GM19238 (cell line): Measurements from ENCODE around the gene TP53TG5.
"Not testable (repeated sequence)": the region's sequence is repeated elsewhere in the genome, so short reads cannot be mapped to it uniquely, and the experiment has no call there.

Experiments
- DNase-seq: peaks from one replicate; pipeline ENCODE4 v3.0.0; 2011; ENCODE audit warnings: low spot score; ENCODE audit not compliant: insufficient read length

TP53TG5 gene

GRCh38 chr20:45366631-45367030, 11.5 kb downstream of the TP53TG5 start:
- DNase-seq: no peak

- DNase-seq: no peak
These were observed 11.9 kb downstream of the TP53TG5 start for GRCh38 chr20:45366192-45366591.

DNA sequence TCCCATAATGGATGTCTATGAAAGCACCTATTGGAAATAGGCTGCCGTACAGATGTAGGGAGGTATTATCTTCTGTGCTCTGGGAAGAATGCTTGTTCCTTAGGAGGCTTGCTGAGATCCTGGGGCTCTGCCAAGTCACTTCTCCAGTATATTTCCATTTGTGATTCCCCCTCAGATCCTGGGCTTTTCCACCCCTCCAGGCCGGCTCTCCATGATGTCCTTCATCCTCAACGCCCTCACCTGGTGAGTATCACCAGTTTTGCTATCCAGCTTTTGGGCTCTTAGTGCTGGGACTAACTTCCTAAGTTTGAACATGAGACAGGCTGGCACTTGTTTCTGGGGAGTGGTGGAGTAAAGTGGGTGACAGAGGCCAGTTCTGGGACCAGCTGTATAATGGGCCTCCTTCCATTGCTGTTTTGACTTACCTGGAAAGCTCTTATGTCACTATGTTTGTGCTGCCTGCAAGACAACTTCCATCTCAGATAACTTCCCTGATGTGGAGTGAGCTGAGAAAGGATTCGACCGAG, 12.6 kb downstream of the TP53TG5 start:
- DNase-seq: no peak

- DNase-seq: no peak
These were observed 14.3 kb downstream of the TP53TG5 start for GRCh38 chr20:45363611-45364492.

GRCh38 chr20:45362804-45363610, 15.1 kb downstream of the TP53TG5 start, which contains the start of gene SYS1:
SYS1 (plus strand) TSS chr20:45363156; CDS start chr20:45363532, 376 bp downstream.
- peak; percentile 87 for DNase-seq

- no peak for DNase-seq
These were observed 16.3 kb downstream of the TP53TG5 start for GRCh38 chr20:45361793-45362192.

- DNase-seq: no peak
These were observed 18.5 kb downstream of the TP53TG5 start for GRCh38 chr20:45359406-45360148.

DNA sequence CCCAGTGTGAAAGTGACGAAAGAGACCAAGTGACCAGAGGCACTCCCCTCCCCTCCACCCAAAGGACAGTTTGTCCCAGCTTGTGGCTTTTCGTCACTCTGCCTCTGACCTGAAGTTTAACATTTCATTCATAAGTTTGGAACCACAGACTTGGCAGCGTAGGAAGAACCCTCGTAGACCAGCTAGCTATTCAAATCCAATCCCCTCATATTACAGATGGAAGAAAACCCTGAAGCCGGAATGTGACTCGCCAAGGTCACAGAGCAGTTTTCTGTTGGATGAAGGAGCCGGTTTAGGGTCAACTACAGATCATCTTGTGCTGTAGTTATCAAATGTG, 19.1 kb downstream of the TP53TG5 start:
- no peak for DNase-seq

DNA sequence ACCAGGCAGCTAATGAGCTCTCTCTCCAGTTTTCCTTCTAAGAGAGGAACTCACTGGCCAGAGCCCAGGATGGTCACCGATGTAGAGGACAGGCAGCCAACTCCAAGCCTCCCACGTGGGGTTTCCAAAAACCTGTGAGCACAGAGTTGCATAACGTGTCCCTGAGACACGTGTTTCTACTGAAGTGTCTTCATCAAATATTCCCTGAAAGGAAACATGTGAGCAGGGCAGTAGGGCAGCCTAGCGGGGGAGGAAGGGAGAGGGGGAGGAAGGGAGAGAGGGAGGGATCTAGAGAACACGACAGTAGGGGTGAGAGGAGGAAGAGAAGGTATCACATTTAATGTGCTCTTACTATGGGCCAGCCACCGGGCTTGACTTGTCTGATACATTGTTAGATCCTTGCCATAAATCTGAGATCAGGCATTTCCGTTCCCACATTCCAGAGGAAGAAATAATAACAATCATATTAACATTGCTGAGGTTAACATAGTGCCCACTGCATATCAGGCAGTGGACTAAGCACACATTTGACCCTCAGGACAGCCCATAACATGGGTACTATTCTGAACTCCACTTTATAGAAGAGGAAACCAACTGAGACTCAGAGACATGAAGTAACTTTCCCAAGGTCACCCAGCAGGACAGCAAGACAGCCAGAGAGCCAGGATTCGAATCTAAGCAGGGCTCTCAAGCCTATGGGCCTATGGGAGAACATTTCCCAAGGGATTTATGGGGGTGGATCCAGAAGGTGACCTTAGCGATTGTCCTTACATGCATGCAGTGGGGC, 19.6 kb downstream of the TP53TG5 start:
- no peak for DNase-seq

DNA sequence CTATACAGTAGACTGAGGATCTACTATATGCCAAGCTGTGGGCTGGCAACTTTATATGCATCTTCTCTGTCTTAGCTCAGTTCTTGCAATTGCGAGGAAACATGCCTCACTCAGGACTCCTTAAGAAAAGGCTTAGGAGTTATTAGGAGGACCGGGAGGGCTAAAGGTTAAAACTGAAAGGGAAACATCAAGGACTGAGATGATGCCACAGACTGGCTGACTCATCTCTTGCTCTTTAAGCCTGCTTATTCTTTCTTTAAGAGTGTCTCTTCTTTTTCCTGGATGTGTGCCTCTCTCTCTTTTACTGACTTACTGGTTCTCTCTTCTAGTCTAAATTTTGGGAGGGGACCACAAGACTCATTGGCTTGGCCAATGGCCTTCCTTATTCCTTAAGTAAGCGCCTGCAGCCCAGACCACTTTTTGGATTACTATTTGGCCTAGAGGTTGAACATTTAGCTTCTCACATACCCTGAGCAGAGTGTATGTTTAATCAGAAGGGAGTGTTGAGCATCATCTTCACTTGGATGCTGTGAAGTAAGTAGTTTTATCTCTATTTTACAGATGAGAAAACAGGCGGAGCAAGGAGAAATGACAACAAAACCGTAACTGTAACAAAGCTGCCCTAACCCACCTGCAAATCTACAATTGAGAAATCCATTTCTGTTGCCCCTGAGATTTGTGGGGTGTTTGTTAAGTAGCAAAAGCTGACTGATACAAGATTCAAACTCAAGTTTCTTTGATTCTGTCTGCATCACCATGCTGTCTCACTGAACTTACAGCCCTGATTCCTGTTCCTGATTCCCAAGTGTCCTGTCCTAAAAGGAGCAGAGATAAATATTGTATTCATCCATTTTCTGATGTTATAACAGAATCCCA, 22.7 kb downstream of the TP53TG5 start:
- no peak for DNase-seq

- DNase-seq: no peak
These were observed 23.5 kb downstream of the TP53TG5 start for GRCh38 chr20:45354423-45355208.

GRCh38 chr20:45353746-45354145, 24.4 kb downstream of the TP53TG5 start:
- no peak for DNase-seq

GRCh38 chr20:45352729-45353128, 25.4 kb downstream of the TP53TG5 start:
- no peak for DNase-seq

DNA sequence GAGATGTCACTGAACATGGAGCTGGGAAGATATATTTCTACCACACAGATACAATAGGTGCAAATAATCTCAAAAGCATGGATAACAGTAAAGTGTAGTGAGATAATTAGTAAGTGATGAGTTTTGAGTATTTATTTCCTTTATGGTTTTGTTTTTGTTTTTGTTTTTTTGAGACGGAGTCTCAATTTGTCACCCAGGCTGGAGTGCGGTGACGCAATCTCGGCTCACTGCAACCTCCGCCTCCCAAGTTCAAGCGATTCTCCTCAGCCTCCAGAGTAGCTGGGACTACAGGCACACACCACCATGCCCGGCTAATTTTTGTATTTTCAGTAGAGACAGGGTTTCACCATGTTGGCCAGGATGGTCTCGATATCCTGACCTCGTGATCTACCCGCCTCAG, 27.3 kb downstream of the TP53TG5 start:
- not testable (repeated sequence) for DNase-seq

DNA sequence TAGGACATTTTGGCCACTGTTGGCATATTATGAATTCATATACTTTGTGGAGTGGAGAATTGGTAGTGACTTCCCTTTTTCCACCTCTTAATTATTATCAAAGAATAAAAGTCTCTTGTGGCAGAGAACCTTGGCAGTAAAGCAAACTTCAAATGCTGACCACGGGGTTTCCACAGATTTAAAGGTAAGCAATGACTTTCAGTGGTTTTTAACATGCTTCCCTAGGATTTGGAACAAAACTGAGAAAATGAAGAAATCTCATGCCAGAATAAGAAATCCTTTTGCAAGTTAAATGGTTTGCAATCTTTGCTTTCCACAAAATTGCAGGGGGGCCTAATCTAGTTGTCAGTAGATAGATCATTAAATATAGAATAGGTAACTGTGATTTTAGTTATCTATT, 27.9 kb downstream of the TP53TG5 start:
- no peak for DNase-seq

DNA sequence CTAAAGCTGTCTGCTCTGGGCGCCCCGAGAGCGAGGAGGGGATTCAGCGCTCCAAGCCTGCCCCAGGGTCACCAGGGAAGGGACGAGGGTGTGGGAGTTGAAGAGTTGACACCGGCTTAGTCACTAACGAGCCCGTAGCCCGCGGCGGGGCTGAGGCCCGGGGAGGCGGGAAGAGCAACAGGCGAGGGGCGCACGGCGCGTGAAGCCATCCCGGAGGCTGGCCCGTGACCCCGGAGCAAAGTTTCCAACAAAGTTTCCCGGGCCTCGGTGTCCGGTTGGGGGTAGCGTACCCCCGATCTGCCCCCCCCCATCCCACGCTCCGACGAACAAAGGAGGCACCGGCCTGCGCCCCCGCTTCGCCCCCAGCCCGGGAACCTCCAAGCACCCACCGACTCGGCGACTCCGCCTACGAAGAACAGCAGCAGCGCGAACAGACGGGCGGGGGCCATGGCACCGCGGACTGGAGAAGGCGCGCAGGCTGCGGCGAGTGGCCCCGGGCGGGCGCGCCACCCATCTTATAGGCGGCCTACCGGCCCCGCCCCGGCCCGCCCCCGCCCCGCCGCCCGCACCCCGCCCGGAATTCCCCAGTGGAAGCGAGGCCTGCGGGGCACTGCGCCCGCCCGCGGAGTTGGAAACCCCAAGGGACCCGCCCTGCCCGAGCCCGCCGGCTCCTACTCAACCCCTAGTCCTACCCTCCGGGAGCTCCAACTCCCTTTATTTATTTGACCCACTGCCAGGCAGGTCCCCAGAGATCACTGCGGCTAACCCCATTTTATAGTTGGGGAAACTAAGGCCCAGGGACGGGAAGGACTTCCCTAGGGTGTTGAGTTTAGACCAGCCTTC, 30.0 kb downstream of the TP53TG5 start, which contains the start of gene SDC4:
Gene SDC4, minus strand, starts transcription at position 489 of the 843 bp plus-strand sequence. Its CDS starts 40 bp downstream, at position 449.
- no peak for DNase-seq

- DNase-seq: no peak
These were observed 30.7 kb downstream of the TP53TG5 start for GRCh38 chr20:45347297-45347935.
